Stimulated activated naive CD8-positive, alpha-beta T cell treated with anti-CD3 and anti-CD28 coated beads, Interleukin-15, amount 100 ng/mL, for 72 hours (primary cell): Measurements from ENCODE around the gene PUS1.

Source experiments
- ATAC-seq: fragments of 150-1000 bp; cut with Tn5 transposase; 2 replicates; pipeline ENCODE4 v1.10.0; 2021; ENCODE audit warnings: mild to moderate bottlenecking, moderate library complexity
- DNase-seq, 2 donors: peaks; one replicate each; pipeline ENCODE4 v3.0.0; 2021 to 2022
- H3K27ac Mint-ChIP-seq, 2 donors: one replicate each; pipeline ENCODE4 v1.8.0; 2022; ENCODE audit warnings: mild to moderate bottlenecking in 2 of 2, mixed read lengths in 2 of 2, moderate library complexity in 2 of 2
- H3K27me3 Mint-ChIP-seq: one replicate; pipeline ENCODE4 v1.8.0; 2022; ENCODE audit warnings: mixed read lengths
- H3K4me1 Mint-ChIP-seq: one replicate; pipeline ENCODE4 v1.8.0; 2022; ENCODE audit warnings: mild to moderate bottlenecking, mixed read lengths
- H3K4me3 Mint-ChIP-seq, 2 donors: one replicate each; pipeline ENCODE4 v1.8.0; 2022; ENCODE audit warnings: mild to moderate bottlenecking in 2 of 2, mixed read lengths in 2 of 2, moderate library complexity in 1 of 2
- H3K9me3 Mint-ChIP-seq, 2 donors: one replicate each; pipeline ENCODE4 v1.8.0; 2022; ENCODE audit warnings: mixed read lengths in 2 of 2

The PUS1 gene

DNA sequence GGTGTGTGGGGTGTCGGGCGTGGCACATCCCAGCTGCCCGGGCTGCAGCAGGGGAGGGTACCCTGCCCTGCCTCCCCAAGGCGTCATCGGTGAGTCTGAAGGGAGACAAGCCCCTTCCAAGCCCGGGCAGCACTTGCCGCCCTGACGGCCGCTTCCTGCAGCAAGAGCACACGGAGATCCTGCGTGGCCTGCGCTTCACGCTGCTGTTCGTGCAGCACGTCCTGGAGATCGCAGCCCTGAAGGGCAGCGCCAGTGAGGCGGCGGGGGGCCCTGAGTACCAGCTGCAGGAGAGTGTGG is 10.1 kb upstream of the PUS1 start:
- Mint-ChIP-seq H3K4me1 (no peaks in the 10 kb centered on the region), H3K4me3 (no peak overlapping the region), H3K9me3 (no peaks in the 10 kb centered on the region), H3K27ac (no peak overlapping the region), H3K27me3 (no peaks in the 10 kb centered on the region)
- DNase-seq = no peak
- ATAC-seq = no peak

DNA sequence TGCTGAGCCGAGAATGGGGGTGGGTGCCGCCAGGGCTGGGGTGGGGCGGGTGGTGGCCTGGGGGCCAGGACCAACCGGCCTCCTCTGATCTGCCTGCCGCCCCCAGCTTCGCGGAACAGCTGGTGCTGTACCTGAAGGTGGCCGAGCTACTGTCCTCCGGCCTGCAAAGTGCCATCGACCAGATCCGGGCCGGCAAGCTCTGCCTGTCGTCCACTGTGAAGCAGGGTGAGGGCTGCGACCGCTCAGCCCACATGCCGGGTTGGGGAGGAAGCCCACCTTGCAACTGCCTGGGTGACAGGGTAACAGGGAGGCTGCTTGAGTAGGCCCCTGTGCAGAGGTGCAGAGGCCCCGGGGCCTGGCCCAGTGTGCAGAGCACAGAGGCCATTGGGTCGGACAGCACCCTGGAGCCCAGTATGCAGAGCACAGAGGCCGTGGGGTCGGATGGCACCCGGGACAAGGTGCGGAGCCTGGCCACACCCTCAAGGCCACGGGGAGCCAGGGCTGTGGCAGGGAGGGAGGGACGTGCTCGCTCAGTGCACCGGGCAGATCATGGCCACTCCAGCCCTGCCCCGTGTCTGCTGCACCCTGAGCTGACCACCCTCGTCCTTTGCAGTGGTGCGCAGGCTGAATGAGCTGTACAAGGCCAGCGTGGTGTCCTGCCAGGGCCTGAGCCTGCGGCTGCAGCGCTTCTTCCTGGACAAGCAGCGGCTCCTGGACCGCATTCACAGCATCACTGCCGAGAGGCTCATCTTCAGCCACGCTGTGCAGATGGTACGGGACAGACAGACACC is 9.5 kb upstream of the PUS1 start:
- H3K4me1 Mint-ChIP-seq = no peaks in the 10 kb centered on the region
- H3K9me3 Mint-ChIP-seq = no peaks in the 10 kb centered on the region
- no peaks in the 10 kb centered on the region for H3K27me3 Mint-ChIP-seq
- no peak for DNase-seq
- ATAC-seq = no peak
- H3K27ac Mint-ChIP-seq = no peak overlapping the region
- no peak overlapping the region for H3K4me3 Mint-ChIP-seq

DNA sequence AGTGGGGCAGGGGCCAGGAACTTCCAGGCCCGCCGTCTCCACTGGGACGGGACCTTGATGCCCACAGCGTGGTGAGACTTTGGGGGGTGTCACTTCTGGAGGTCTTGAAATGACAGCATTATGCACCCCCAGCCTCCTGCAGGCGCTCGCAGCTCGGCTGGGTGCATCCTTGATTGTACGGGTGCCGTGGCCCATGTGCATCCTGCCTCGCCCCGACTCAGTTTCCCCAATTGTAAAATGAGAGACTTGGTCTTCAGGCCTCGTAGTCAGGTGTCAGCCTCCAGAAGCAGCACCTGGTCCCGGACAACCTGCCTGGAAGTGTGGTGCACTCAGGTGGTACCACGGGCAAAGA is 8.9 kb upstream of the PUS1 start:
- H3K4me1 Mint-ChIP-seq = no peaks in the 10 kb centered on the region
- DNase-seq (no peak), ATAC-seq (no peak)
- no peaks in the 10 kb centered on the region for H3K27me3 Mint-ChIP-seq
- H3K9me3 Mint-ChIP-seq = no peaks in the 10 kb centered on the region
- H3K27ac Mint-ChIP-seq = no peak overlapping the region
- H3K4me3 Mint-ChIP-seq = no peak overlapping the region

DNA sequence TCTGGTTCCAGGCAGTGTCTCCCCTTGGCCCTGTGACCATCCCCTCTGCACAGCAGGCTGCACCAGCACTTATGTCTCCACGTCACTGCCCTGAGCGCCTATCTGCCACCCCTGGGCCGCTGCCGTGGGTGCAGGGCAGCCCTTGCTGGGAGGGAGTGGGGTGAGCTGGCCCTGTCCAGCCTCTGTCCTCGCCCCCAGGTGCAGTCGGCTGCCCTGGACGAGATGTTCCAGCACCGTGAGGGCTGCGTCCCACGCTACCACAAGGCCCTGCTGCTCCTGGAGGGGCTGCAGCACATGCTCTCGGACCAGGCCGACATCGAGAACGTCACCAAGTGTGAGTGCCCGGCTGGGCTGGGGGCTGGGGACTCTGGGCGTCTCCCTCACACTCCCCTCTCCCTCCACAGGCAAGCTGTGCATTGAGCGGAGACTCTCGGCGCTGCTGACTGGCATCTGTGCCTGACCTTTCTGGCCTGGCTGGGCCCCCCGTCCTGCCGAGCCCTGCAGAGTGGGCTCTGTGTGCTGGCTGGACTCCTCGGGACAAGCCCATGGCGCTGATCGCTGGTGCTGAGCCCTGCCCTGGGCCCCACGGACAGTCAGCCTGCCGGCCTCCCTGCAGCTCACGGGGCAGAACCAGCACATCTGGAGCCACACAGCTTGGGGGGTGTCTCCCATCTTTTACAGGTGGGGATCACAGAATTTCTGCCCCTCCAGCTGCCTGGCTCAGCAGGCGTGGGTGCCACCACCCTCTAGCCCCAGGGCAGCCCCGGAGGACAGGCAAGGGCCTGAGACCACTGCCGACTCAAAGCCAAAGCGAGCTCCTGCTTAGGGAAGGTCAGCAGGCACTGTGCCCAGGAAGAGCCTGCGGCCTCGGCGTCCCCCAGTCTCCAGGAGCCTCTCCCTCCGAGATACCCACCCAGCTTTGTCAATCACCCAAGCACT is 7.9 kb upstream of the PUS1 start:
- H3K27me3 Mint-ChIP-seq = no peaks in the 10 kb centered on the region
- no peak overlapping the region for H3K27ac Mint-ChIP-seq
- H3K9me3 Mint-ChIP-seq = no peaks in the 10 kb centered on the region
- no peak overlapping the region for H3K4me3 Mint-ChIP-seq
- H3K4me1 Mint-ChIP-seq = no peaks in the 10 kb centered on the region
- ATAC-seq (no peak), DNase-seq (no peak)

DNA sequence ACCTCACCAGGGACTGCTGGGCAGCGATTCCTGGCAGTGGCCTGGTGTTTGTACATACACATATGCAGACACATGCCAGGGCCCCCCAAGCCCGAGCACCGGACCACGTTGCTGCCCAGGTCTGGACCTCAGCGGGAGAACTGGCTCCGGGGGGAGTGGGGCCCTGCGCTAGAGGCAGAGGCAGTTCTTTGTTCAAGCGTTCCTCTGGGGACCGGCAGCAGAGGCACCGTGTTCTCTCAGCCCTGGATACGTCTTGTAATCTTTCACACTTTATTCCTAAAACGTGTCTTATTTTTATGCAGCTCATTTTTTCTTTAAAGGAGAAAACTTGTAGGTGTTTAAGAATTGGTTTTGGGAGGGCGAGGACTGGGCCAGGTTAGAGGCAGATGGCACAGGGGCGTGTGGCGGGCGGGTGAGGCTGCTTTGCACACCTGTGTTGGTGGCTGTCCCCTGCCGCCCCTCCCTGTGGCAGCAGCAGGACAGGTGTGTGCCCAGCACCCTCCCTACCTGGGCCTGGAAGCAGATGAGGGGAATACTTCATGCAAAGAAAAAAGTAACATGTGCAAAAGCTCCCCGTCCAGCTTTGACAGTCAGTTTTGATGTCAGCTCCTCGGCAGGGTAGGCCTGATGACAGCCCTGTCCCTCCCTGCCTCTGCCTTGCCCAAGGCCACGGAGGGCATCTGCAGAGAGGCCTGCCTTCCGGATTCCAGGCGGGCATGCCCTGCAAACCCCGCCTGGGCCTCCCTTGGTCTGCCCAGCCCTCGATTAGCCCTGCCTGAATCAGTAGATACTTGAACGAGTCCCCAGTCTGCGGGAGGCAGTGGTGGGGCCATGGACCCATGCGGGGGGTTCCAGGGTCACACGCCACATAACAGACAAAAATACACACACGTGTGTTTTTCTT is 7.0 kb upstream of the PUS1 start:
- no peaks in the 10 kb centered on the region for H3K27me3 Mint-ChIP-seq
- no peaks in the 10 kb centered on the region for H3K4me1 Mint-ChIP-seq
- no peak overlapping the region for H3K4me3 Mint-ChIP-seq
- H3K9me3 Mint-ChIP-seq = no peaks in the 10 kb centered on the region
- H3K27ac Mint-ChIP-seq = peak overlapping the region in 1 of 2 donors; percentile 67
- DNase-seq = no peak
- ATAC-seq = no peak

DNA sequence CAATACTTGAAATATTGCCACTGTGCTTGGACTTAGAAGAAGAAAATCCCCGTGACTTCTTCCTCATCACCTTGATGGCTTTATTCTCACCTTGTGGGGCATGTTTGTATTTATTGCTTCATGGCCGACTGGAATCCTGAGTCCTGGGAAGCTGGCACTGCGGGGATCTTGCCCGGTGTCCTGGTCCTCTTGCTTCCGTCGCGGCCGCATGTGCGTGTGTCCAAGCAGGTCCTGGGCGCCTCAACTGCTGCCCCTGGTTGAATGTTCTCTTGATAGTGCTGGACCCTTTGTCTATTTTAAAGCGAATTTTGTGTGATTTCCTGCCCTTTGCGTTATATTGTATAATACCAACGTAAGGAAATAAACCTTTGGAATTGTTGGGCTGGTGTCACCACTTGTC is 6.3 kb upstream of the PUS1 start:
- Mint-ChIP-seq H3K27me3 (no peaks in the 10 kb centered on the region), H3K27ac (peak overlapping the region in 1 of 2 donors; percentile 80), H3K9me3 (no peaks in the 10 kb centered on the region), H3K4me3 (no peak overlapping the region), H3K4me1 (peaks cover 4% of the 10 kb centered on the region)
- no peak for DNase-seq
- no peak for ATAC-seq

DNA sequence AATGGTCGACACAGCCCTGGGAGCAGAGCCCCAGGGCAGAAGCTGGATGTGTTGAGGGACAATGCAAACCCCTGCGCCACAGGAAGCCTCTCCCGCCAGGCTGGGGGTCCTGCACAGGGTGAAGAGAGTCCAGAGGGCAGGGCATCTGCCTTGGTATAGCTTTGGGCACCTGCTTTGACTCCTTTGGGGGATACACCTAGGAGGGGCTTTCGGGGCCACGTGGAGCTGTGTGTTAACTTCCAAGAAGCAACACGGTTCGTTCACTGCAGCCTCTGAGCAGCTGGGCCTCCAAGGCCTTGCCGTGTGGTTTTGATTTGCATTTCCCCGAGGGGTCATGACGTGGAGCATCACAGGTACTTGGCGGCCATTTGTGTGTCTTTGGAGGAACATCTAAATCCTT is 5.8 kb upstream of the PUS1 start:
- Mint-ChIP-seq H3K4me1 (peaks cover 9% of the 10 kb centered on the region), H3K27me3 (no peaks in the 10 kb centered on the region), H3K27ac (no peak overlapping the region), H3K4me3 (no peak overlapping the region), H3K9me3 (no peaks in the 10 kb centered on the region)
- DNase-seq = no peak
- no peak for ATAC-seq

DNA sequence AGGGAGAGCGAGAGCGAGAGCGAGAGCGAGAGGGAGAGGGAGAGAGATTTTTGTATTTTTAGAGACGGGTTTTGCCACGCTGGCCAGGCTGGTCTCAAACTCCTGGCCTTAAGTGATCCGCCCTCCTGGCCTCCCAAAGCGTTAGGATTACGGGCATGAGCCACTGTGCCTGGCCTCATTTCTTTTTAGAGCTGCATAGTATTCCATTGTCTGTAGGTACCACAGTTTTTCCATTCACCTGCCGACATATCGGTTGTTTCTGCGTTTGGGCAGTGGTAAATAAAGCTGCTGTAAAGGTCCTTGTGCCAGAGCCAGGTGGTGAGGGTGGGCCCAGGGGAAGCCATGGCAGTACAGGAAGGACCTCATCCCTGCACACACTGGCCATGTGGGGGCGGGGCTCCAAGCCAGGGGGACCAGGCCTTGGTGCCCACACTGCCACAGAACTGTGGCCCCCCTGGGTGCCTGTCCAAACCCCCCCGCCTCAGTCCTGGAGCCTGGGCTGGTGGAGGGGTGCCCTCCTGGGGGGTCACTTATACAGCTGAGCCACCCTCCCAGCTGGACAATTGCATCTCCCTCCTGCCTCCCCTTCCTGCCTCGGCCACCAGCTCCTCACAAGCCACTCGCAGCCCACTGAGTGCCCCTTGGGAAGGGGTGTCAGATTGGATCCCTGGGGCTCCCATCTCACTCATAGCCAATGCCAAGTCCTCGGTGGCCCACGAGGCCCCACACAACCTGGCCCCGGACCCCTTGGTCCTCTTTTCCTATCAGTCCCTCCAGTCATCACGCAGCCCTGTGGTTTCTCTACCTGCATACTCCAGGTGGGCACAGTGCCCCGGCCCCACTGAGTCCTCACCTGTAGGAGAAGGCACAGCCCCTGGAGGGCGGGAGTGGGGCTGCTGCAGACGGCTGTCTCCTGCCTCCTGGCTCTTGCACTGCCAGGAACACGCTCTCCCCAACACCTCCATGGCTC is 1.7 kb upstream of the PUS1 start:
- Mint-ChIP-seq H3K4me1 (peaks cover 28% of the 10 kb centered on the region), H3K4me3 (peak overlapping the region; percentile 60 to 97), H3K27ac (no peak overlapping the region), H3K9me3 (no peaks in the 10 kb centered on the region), H3K27me3 (no peaks in the 10 kb centered on the region)
- DNase-seq (no peak), ATAC-seq (no peak)

DNA sequence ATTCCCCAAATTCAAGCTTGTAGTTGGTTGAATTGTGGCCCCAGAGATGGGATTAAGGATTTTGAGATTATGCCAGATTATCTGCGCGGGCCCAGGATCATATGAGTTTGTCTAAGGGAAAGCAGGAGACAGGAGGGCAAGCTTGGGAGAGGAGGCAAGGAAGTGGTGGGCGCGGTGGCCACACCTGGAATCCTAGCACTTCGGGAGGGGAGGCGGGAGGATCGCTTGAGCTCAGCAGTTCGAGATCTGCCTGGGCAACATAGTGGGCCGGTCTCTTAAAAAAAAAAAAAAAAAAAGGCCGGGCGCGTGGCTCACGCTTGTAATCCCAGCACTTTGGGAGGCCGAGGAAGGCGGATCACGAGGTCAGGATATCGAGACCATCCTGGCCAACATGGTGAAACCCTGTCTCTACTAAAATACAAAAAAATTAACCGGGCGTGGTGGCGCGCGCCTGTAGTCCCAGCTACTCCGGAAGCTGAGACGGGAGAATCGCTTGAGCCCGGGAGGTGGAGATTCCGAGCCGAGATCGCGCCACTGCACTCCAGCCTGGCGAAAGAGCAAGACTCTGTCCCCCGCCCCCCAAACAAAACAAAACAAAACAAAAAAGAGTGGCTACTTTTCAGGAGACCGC is 881 bp upstream of the PUS1 start:
- ATAC-seq = peak; percentile 26
- no peaks in the 10 kb centered on the region for H3K27me3 Mint-ChIP-seq

DNA sequence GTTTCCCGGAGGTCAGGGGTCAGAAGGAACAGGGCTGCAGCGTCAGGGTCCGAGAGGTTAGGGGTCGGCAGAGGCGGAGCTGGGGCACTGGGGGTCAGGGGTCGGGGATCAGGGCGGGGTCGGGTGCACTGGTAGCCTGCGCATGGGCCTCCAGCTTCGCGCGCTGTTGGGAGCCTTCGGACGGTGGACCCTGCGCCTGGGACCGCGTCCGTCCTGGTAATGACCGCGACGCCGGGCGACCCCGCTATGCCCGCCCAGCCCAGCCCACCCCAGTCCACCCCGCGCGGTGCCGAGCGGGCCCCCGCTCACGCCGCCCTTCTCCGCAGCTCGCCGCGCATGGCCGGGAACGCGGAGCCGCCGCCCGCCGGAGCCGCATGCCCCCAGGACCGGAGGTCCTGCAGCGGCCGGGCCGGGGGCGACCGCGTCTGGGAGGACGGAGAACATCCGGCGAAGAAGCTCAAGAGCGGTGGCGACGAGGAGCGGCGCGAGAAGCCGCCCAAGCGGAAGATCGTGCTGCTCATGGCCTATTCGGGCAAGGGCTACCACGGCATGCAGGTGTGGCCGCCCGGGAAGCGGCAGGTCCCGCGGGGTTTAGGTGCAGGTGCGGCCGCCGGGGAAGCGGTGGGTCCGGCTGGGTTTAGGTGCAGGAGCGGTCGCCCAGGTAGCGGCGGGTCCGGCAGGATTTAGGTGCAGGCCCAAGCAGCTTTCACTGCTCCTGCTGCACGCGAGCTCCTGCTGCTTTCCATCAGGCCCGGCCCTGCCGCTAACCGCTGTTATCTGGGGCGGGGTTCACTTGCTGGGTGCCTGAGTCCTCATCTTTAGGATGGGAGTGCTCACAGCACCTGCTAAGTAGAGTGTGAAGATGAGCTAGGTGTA is 743 bp downstream of the PUS1 start:
- Mint-ChIP-seq H3K27me3 (no peaks in the 10 kb centered on the region), H3K4me1 (peaks cover 40% of the 10 kb centered on the region), H3K9me3 (no peaks in the 10 kb centered on the region), H3K27ac (peak overlapping the region; percentile 98 to 99), H3K4me3 (peak overlapping the region; percentile 97 to 100)
- ATAC-seq (peak; percentile 37), DNase-seq (peak; percentile 30 to 31)

More for the DNA sequence above, 881 bp upstream of the PUS1 start:
- H3K27ac Mint-ChIP-seq = peak overlapping the region; percentile 94 to 95
- peak overlapping the region; percentile 97 to 100 for H3K4me3 Mint-ChIP-seq
- no peaks in the 10 kb centered on the region for H3K9me3 Mint-ChIP-seq
- H3K4me1 Mint-ChIP-seq = peaks cover 34% of the 10 kb centered on the region
- peak in 1 of 2 donors; percentile 23 for DNase-seq

DNA sequence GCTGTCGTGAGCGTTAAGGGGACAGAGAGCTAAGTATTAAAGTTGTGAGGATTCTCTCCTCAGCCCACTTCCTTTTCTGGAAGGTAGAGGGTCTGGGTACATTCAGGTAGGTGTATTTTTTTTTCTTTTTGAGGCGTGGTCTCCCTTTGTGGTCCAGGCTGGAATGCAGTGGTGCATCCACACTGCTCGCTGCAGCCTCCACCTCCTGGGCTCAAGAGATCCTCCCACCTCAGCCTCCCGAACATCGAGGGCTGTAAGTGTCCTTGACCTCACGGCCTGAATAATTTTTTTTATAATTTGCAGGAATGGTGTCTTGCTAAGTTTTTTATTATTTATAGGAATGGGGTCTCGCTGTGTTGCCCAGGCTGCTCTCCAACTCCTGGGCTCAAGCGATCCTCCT is 1.4 kb downstream of the PUS1 start:
- Mint-ChIP-seq H3K4me3 (peak overlapping the region; percentile 97 to 100), H3K4me1 (peaks cover 40% of the 10 kb centered on the region), H3K27ac (peak overlapping the region; percentile 80 to 90), H3K27me3 (no peaks in the 10 kb centered on the region), H3K9me3 (no peaks in the 10 kb centered on the region)
- no peak for DNase-seq
- no peak for ATAC-seq

DNA sequence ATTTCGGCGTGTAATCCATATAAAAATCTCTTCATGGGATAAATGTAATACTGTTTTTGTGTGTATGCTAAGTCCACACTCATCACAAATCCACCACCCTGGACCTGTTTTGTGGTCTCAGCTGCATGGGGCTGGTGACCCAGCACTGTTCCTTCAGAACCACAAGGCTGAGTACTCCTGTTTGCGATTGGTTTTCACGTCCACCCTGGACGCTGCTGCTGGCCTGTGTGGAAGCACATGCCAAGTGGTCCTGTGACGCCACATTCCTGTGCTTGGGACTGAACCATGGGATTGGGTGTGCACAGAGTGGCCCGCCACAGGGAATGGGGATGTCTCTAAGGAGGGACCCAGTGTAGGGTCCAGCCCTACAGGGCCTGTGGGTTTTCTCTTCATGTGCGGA is 4.3 kb downstream of the PUS1 start:
- no peak overlapping the region for H3K27ac Mint-ChIP-seq
- no peak overlapping the region for H3K4me3 Mint-ChIP-seq
- ATAC-seq (no peak), DNase-seq (no peak)
- H3K9me3 Mint-ChIP-seq = no peaks in the 10 kb centered on the region
- no peaks in the 10 kb centered on the region for H3K27me3 Mint-ChIP-seq
- peaks cover 31% of the 10 kb centered on the region for H3K4me1 Mint-ChIP-seq

DNA sequence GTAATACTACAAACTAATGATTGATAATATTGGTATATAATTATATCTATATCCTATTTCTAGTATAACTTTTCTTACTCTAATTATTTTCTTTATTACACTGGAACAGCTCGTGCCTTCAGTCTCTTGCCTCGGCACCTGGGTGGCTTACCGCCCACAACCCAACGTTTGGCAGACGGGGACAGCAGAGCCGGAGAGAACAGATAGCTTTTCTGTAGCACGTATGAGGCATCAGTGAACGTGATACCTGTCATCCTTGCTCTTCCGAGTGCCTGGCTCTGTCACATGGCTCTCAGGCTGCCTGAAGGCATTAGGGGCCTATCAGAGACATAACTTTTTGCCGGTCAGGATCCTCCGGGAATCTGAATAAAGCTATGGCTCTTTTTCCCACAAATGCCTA is 5.5 kb downstream of the PUS1 start:
- Mint-ChIP-seq H3K27me3 (no peaks in the 10 kb centered on the region), H3K27ac (no peak overlapping the region), H3K4me3 (no peak overlapping the region), H3K4me1 (peaks cover 31% of the 10 kb centered on the region), H3K9me3 (no peaks in the 10 kb centered on the region)
- DNase-seq (no peak), ATAC-seq (no peak)
